Esophagus squamous epithelium (tissue), 4 donors: ENCODE measurements around the gene AP2A2.

Experiments
- CTCF ChIP-seq, 6 experiments: fragments of 450-650 bp in 4 of 6; fragments of 200-600 bp in 2 of 6; sonication (generic) in 2 of 6; IDR thresholded peaks; one replicate each; pipeline ENCODE4 v1.5.1; 2016 to 2019; ENCODE audit warnings: antibody characterized with exemption in 6 of 6, mild to moderate bottlenecking in 4 of 6, moderate library complexity in 4 of 6
- POLR2A ChIP-seq, 4 donors: fragments of 450-650 bp; IDR thresholded peaks; one replicate each; pipeline ENCODE4 v1.6.1; 2017; ENCODE audit warnings: antibody characterized with exemption in 4 of 4, mild to moderate bottlenecking in 4 of 4, moderate library complexity in 3 of 4

GRCh38 chr11:986952-987305 lies 61.3 kb downstream of the AP2A2 start:
- TF ChIP-seq CTCF (IDR thresholded peaks at IDR 0.05) (no peak), POLR2A (IDR thresholded peaks at IDR 0.05) (no peak)
